Transverse colon (tissue), 4 donors: ENCODE data around the gene CCDC38.

ENCODE experiments used
- CTCF ChIP-seq, 5 experiments: fragments of 200-600 bp in 3 of 5; fragments of 450-650 bp in 2 of 5; sonication (generic) in 3 of 5; IDR thresholded peaks; 1 replicate in 2 of 5; 2 replicates in 3 of 5; pipeline ENCODE4 v1.5.1; 2016 to 2017; ENCODE audit warnings: antibody characterized with exemption in 5 of 5, inconsistent platforms in 3 of 5, mild to moderate bottlenecking in 2 of 5, moderate library complexity in 1 of 5
- POLR2A ChIP-seq: fragments of 450-650 bp; IDR thresholded peaks from one replicate; pipeline ENCODE4 v1.6.1; 2016; ENCODE audit warnings: antibody characterized with exemption, mild to moderate bottlenecking, moderate library complexity
- POLR2AphosphoS5 ChIP-seq, 3 donors: sonication (generic); formaldehyde crosslinking; IDR thresholded peaks; one replicate each; pipeline ENCODE4 v1.6.1; 2016; ENCODE audit warnings: antibody characterized with exemption in 3 of 3

DNA sequence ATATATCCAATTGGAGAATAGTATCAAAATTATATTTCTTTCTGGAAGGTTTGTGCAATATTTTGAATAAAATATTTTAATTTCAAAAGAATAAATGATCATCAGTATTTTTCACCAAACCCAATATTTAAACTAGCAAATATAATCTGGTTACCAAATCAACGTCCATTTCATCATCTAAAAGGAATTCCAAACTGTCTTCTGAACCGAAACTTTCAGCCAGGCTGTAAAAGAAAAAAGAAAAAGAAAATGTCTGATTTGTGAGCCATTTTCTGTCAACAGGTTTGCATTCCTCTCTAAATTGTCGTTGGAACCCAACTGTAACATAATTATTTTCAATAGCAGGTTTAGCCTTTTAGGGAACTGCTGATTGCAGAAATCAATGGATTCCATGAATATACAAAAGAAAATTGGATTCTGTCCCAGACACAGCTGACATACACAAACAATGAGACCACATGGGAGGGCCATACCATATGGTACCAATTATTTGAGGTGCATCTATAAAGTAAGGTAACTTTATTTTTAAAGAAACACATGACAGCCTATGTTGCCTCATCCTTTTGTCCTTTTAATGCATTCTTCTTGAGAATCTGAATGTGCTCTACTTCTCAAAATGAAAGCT, 61.0 kb downstream of the CCDC38 start:
- TF ChIP-seq CTCF (IDR thresholded peaks at IDR 0.05) (no peak), POLR2AphosphoS5 (IDR thresholded peaks at IDR 0.05) (no peak), POLR2A (no peak)
